Mucosa of descending colon (tissue), 3 donors: ENCODE results near the gene MMP7. TPM values are rescaled to one million over a fixed set of nuclear protein-coding genes. Genes with fewer than 3 reads are reported as not detected.

Source experiments
- ATAC-seq: fragments of 200-7000 bp; cut with Tn5 transposase; one replicate; pipeline ENCODE4 v1.9.1; 2020; ENCODE audit warnings: mild to moderate bottlenecking, moderate library complexity
- DNase-seq, 3 donors: peaks; one replicate each; pipeline ENCODE4 v3.0.0-alpha.2; 2020
- H3K36me3 ChIP-seq: fragments of 200-600 bp; one replicate; pipeline ENCODE4 v1.8.0; 2021; ENCODE audit warnings: low read depth, mild to moderate bottlenecking
- H3K4me1 ChIP-seq: fragments of 200-600 bp; one replicate; pipeline ENCODE4 v1.8.0; 2021; ENCODE audit warnings: low read depth, mild to moderate bottlenecking
- H3K4me3 ChIP-seq: fragments of 200-600 bp; one replicate; pipeline ENCODE4 v1.8.0; 2021; ENCODE audit warnings: mild to moderate bottlenecking
- H3K9me3 ChIP-seq: fragments of 200-600 bp; one replicate; pipeline ENCODE4 v1.8.0; 2021; ENCODE audit warnings: mild to moderate bottlenecking
- intact Hi-C, 2 donors: fragments of 100-400 bp; cut with DNase I in 1 of 2; cut with micrococcal nuclease in 1 of 2; formaldehyde crosslinking; loops; one replicate each; pipeline versions ENCODE4 v1.11.0 to v1.11.1; 2022; cut with DNase I, micrococcal nuclease
- total RNA-seq, 3 donors: library from RNA; stranded (reverse); fragmentation: NEBNext Ultra II Directional in 2 of 3; extraction: Animal tissue kit (Norgen Biotek cat#: 25700) in 2 of 3; gene quantifications; one replicate each; pipeline versions ENCODE4 v1.2.1 to v1.2.4, GENCODE V29; 2021 to 2023
- TF ChIP-seq, protein P1 (sequence below): fragments of 200-600 bp; IDR thresholded peaks from one replicate; pipeline ENCODE4 v1.8.0; 2022; ENCODE audit warnings: antibody characterized with exemption, mild to moderate bottlenecking
- donor health status: DM: no; HTN: no; CAD: no; lungs with moderate emphysema.
- donor health status: DM: no; HTN: no; CAD: no.
- donor health status: DM: no; HTN: yes; CAD: no.

MMP7 gene
- total RNA-seq, 3 donors from 2014 or later, result not detected

DNA sequence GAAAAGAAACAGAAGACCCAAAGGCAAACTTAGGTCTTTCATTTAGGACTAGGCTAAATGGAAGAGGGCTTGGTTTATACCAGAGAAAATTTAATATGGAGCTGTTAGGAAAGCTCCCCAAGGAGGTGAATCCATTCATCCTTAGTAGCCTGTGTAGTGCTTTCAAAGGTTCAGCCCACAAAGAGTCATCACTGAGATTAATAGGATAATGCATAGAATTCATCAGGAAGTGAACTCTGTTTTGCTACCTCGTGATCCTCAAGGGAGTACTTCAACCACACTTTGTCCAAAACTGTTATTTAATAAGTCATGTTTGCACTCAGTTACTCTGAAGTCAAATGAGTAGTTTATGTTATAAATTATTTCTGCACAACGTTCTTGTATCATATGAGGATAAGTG is 43.3 kb upstream of the MMP7 start:
- Histone ChIP-seq H3K9me3 (no peaks in the 10 kb centered on the region), H3K4me1 (no peaks in the 10 kb centered on the region), H3K36me3 (no peaks in the 10 kb centered on the region), H3K4me3 (no peak overlapping the region)
- TF ChIP-seq, protein P1, sequence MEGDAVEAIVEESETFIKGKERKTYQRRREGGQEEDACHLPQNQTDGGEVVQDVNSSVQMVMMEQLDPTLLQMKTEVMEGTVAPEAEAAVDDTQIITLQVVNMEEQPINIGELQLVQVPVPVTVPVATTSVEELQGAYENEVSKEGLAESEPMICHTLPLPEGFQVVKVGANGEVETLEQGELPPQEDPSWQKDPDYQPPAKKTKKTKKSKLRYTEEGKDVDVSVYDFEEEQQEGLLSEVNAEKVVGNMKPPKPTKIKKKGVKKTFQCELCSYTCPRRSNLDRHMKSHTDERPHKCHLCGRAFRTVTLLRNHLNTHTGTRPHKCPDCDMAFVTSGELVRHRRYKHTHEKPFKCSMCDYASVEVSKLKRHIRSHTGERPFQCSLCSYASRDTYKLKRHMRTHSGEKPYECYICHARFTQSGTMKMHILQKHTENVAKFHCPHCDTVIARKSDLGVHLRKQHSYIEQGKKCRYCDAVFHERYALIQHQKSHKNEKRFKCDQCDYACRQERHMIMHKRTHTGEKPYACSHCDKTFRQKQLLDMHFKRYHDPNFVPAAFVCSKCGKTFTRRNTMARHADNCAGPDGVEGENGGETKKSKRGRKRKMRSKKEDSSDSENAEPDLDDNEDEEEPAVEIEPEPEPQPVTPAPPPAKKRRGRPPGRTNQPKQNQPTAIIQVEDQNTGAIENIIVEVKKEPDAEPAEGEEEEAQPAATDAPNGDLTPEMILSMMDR, result no peak
- no peak for DNase-seq
- no peak for ATAC-seq
- intact Hi-C loops, result no loop called here

DNA sequence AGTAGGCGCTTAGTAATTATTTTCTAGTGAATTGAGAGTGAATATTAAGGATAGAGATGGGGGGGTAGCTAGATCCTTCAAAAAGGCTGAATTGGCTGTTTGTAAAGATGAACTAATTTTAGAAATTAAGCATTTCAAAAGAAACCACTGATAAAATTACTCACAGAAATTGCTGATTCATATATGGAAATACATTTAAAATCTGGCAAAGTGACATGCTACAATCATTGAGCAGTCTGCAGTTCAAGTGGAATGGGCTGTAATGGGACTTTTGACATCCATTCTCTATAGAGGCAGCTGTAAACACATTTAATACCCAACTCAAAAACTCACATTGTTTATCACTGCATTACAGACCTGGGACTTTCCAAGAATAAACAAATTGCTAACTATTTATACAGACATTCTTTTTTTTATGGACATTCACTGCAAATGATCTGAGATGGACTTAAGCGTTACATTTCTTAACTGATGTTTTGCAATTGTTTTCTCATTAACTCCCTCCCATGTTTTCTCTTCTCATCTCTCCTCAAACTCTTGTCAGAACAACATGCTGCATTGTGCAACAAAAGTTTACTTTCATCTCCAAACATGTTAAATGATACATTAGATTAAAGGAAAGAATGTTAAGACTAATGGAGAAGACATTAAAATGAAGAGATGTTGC is 42.1 kb upstream of the MMP7 start:
- TF ChIP-seq, protein P1, result no peak
- ATAC-seq (no peak), DNase-seq (no peak)
- Histone ChIP-seq H3K9me3 (no peaks in the 10 kb centered on the region), H3K36me3 (no peaks in the 10 kb centered on the region), H3K4me3 (no peak overlapping the region), H3K4me1 (no peaks in the 10 kb centered on the region)
- intact Hi-C loops, result no loop called here

- no peaks in the 10 kb centered on the region for H3K9me3 ChIP-seq
- no peak for DNase-seq
- no peaks in the 10 kb centered on the region for H3K4me1 ChIP-seq
- H3K36me3 ChIP-seq, result no peaks in the 10 kb centered on the region
- intact Hi-C loops, result no loop called here
- no peak for ATAC-seq
- TF ChIP-seq, protein P1, result no peak
- H3K4me3 ChIP-seq, result no peak overlapping the region
Observed at GRCh38 chr11:102568851-102569250, 38.3 kb upstream of the MMP7 start.

DNA sequence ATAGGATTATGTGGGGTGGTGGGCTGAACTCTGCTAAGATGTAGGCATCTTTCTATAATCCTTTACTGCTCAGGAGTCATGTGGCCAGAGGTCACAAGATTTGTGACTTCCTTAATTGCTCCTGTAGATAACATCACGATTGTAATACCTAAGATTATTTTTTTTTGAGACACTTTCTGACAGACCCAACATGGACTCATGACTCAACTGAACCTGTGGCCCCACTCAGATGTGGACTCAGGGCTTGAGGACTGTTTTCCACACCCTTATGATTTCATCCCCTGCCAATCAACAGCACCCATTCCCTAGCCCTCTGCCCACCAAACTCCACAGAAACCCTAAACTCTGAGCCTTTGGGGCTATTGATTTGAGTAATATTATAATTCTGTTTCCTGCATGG is 35.6 kb upstream of the MMP7 start:
- intact Hi-C loops, result no loop called here
- ATAC-seq, result peak; percentile 75
- no peaks in the 10 kb centered on the region for H3K36me3 ChIP-seq
- no peak overlapping the region for H3K4me3 ChIP-seq
- no peak for DNase-seq
- TF ChIP-seq, protein P1, result no peak
- H3K4me1 ChIP-seq, result no peaks in the 10 kb centered on the region
- H3K9me3 ChIP-seq, result no peaks in the 10 kb centered on the region

DNA sequence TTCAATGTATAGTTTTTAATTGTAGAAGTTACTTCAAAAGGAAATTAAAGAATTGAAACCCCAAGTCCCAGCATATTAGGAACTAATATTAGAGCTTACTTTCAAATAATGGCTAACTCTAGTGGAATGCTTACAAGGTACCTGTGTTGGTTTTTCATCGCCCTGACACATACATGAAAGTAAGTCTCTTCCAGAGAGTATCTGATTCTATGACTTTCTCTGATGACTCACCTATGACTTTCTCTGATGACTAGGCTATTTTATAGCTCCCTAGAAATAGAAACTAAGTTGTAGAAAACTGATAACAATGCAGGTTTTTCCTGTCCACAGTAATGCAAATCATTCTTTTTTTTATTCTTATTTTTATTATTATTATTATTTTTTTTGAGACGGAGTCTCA is 33.6 kb upstream of the MMP7 start:
- intact Hi-C loops, result no loop called here
- no peaks in the 10 kb centered on the region for H3K9me3 ChIP-seq
- DNase-seq, result no peak
- TF ChIP-seq, protein P1, result no peak
- no peak overlapping the region for H3K4me3 ChIP-seq
- ATAC-seq, result peak; percentile 88
- H3K4me1 ChIP-seq, result no peaks in the 10 kb centered on the region
- H3K36me3 ChIP-seq, result no peaks in the 10 kb centered on the region

DNA sequence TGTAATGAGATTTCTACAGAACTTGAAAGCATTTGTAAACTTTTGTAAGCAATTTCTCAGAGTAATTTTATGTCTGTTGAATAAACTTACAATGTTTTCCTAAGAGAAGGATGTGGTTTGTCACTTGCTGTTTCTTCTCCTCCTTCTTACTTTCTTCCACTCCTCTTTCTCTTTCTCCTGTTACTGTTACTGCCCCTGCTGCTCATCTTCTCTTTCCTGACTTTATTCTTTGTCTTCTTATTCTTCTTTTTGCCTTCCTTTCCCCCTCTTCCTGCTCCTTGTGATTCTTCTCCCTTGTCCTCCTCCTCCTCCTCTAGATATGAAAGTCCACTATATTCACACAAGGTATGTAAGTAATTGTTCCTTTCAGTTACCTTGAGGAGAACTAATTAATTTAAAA is 31.1 kb upstream of the MMP7 start:
- DNase-seq (no peak), ATAC-seq (no peak)
- no peaks in the 10 kb centered on the region for H3K4me1 ChIP-seq
- no peaks in the 10 kb centered on the region for H3K9me3 ChIP-seq
- intact Hi-C loops, result no loop called here
- H3K36me3 ChIP-seq, result no peaks in the 10 kb centered on the region
- TF ChIP-seq, protein P1, result no peak
- H3K4me3 ChIP-seq, result no peak overlapping the region
